OCI-LY1 (cell line): ENCODE results near the gene CELSR3.

Source experiments
- H2AFZ ChIP-seq: fragments of 200-600 bp; sonication (generic), shearing (Covaris generic); 2 replicates; pipeline ENCODE4 v1.6.0; 2014; ENCODE audit warnings: antibody characterized with exemption, mild to moderate bottlenecking, low read length
- H3F3A ChIP-seq: fragments of 200-600 bp; sonication (generic), shearing (Covaris generic); 2 replicates; pipeline ENCODE4 v1.6.0; 2014; ENCODE audit warnings: mild to moderate bottlenecking, antibody characterized with exemption, low read length, moderate library complexity; ENCODE audit not compliant: insufficient read depth
- H3K27ac ChIP-seq: fragments of 200-600 bp; sonication (generic); 2 replicates; pipeline ENCODE4 v1.5.1; 2014; ENCODE audit warnings: low read length, mixed run types, mild to moderate bottlenecking, low read depth; ENCODE audit not compliant: poor library complexity, severe bottlenecking
- H3K27me3 ChIP-seq: fragments of 200-600 bp; sonication (generic); 2 replicates; pipeline ENCODE4 v1.6.0; 2014; ENCODE audit warnings: antibody characterized with exemption, mild to moderate bottlenecking, low read length, moderate library complexity; ENCODE audit not compliant: insufficient read depth
- H3K36me3 ChIP-seq: fragments of 200-600 bp; sonication (generic); 2 replicates; pipeline ENCODE4 v1.6.1; 2014; ENCODE audit warnings: mild to moderate bottlenecking, antibody characterized with exemption, low read length, moderate library complexity, mixed read lengths; ENCODE audit not compliant: insufficient read depth
- H3K4me1 ChIP-seq: fragments of 200-600 bp; sonication (generic); 2 replicates; pipeline ENCODE4 v1.5.1; 2014; ENCODE audit warnings: mild to moderate bottlenecking, low read length, moderate library complexity; ENCODE audit not compliant: insufficient read depth, severe bottlenecking
- H3K4me2 ChIP-seq: fragments of 200-600 bp; sonication (generic), shearing (Covaris generic); 2 replicates; pipeline ENCODE4 v1.6.1; 2014; ENCODE audit warnings: low read length
- H3K4me3 ChIP-seq: fragments of 200-600 bp; sonication (generic); 2 replicates; pipeline ENCODE4 v1.5.1; 2014; ENCODE audit warnings: low read length, low read depth, mild to moderate bottlenecking, mixed read lengths; ENCODE audit not compliant: poor library complexity, severe bottlenecking
- H3K79me2 ChIP-seq: fragments of 200-600 bp; shearing (Covaris generic); 2 replicates; pipeline ENCODE4 v1.6.1; 2016; ENCODE audit warnings: mixed run types, low read length, mixed read lengths; ENCODE audit not compliant: insufficient read depth
- H3K9ac ChIP-seq: fragments of 200-600 bp; sonication (generic), shearing (Covaris generic); 2 replicates; pipeline ENCODE4 v1.6.1; 2014; ENCODE audit warnings: mild to moderate bottlenecking, low read length, mixed read lengths
- H3K9me2 ChIP-seq: fragments of 200-600 bp; sonication (generic), shearing (Covaris generic); 2 replicates; pipeline ENCODE4 v1.6.1; 2014; ENCODE audit warnings: low read depth, mild to moderate bottlenecking, low read length, mixed read lengths
- H3K9me3 ChIP-seq: fragments of 200-600 bp; shearing (Covaris generic); 2 replicates; pipeline ENCODE4 v1.6.1; 2014; ENCODE audit warnings: low read length, mixed read lengths
- H4K20me1 ChIP-seq: fragments of 200-600 bp; sonication (generic), shearing (Covaris generic); 2 replicates; pipeline ENCODE4 v1.6.0; 2016; ENCODE audit warnings: mild to moderate bottlenecking, low read length; ENCODE audit not compliant: insufficient read depth
- CTCF ChIP-seq: fragments of 200-600 bp; sonication (generic), shearing (Covaris generic); IDR thresholded peaks from 2 replicates; pipeline ENCODE4 v1.5.1; 2017; ENCODE audit warnings: mild to moderate bottlenecking, antibody characterized with exemption, low read length, moderate library complexity, mixed read lengths
- EZH2 ChIP-seq: fragments of 200-600 bp; sonication (generic), shearing (Covaris generic); IDR thresholded peaks from 2 replicates; pipeline ENCODE4 v1.8.0; 2017; ENCODE audit warnings: borderline replicate concordance, mixed run types, mild to moderate bottlenecking, antibody characterized with exemption, low read length, moderate library complexity, mixed read lengths

Gene CELSR3

GRCh38 chr3:48617559-48617958 lies 45.1 kb downstream of the CELSR3 start:
- Histone ChIP-seq H2AFZ (no peak overlapping the region), H3K9ac (no peak overlapping the region), H3F3A (no peaks in the 10 kb centered on the region), H3K4me3 (no peak overlapping the region), H3K27ac (no peak overlapping the region), H3K9me3 (peaks cover 9% of the 10 kb centered on the region), H3K36me3 (no peaks in the 10 kb centered on the region), H3K79me2 (no peaks in the 10 kb centered on the region), H4K20me1 (no peaks in the 10 kb centered on the region), H3K4me1 (no peaks in the 10 kb centered on the region), H3K9me2 (no peaks in the 10 kb centered on the region), H3K27me3 (no peaks in the 10 kb centered on the region), H3K4me2 (no peak overlapping the region)
- TF ChIP-seq EZH2 = no peak
- TF ChIP-seq CTCF = no peak

- H3K27ac ChIP-seq = no peak overlapping the region
Observed at GRCh38 chr3:48614044-48614443, 48.6 kb downstream of the CELSR3 start.

GRCh38 chr3:48612309-48612708 lies 50.4 kb downstream of the CELSR3 start:
- Histone ChIP-seq H3K9me3 (peaks cover 5% of the 10 kb centered on the region), H3K4me1 (peaks cover 18% of the 10 kb centered on the region), H2AFZ (no peak overlapping the region), H4K20me1 (no peaks in the 10 kb centered on the region), H3K4me2 (no peak overlapping the region), H3K4me3 (no peak overlapping the region), H3K36me3 (0 out of 2 replicates have a peak, but pooled peaks cover 4% of the 10 kb centered on the region), H3K79me2 (peaks cover 8% of the 10 kb centered on the region), H3K9ac (no peak overlapping the region), H3K27ac (no peak overlapping the region), H3K9me2 (no peaks in the 10 kb centered on the region), H3K27me3 (no peaks in the 10 kb centered on the region), H3F3A (no peaks in the 10 kb centered on the region)
- TF ChIP-seq CTCF (no peak), EZH2 (no peak)

More at GRCh38 chr3:48614044-48614443, 48.6 kb downstream of the CELSR3 start:
- no peaks in the 10 kb centered on the region for H3K36me3 ChIP-seq
- H2AFZ ChIP-seq = no peak overlapping the region
- TF ChIP-seq CTCF = no peak
- TF ChIP-seq EZH2 = no peak
- no peak overlapping the region for H3K4me3 ChIP-seq
- H3K9ac ChIP-seq = no peak overlapping the region
- no peaks in the 10 kb centered on the region for H3K27me3 ChIP-seq
- H3K4me1 ChIP-seq = peaks cover 7% of the 10 kb centered on the region
- no peaks in the 10 kb centered on the region for H3F3A ChIP-seq
- no peaks in the 10 kb centered on the region for H3K79me2 ChIP-seq
- H3K4me2 ChIP-seq = no peak overlapping the region
- no peaks in the 10 kb centered on the region for H3K9me2 ChIP-seq
- H4K20me1 ChIP-seq = no peaks in the 10 kb centered on the region
- peaks cover 9% of the 10 kb centered on the region for H3K9me3 ChIP-seq
